Measurements from ENCODE around the gene CCNG1.

The CCNG1 gene

GRCh38 chr5:163399923-163400322, 37.5 kb upstream of the CCNG1 start:
- ATAC-seq, result no peak
- no peak for TF ChIP-seq OSR1 (CRISPR knock-in tag; IDR thresholded peaks at IDR 0.05)
- TF ChIP-seq TCF4 (CRISPR knock-in tag; IDR thresholded peaks at IDR 0.05; ENCODE audit: borderline replicate concordance), result no peak
- no peak for TF ChIP-seq CREB5 (CRISPR knock-in tag; IDR thresholded peaks at IDR 0.05; ENCODE audit: low read depth)
- no peak for TF ChIP-seq ARNTL (CRISPR knock-in tag; IDR thresholded peaks at IDR 0.05; ENCODE audit: borderline replicate concordance, low read depth)
- no peak for TF ChIP-seq GLIS3 (CRISPR knock-in tag; IDR thresholded peaks at IDR 0.05)
- TF ChIP-seq ZNF70 (CRISPR knock-in tag; IDR thresholded peaks at IDR 0.05), result no peak
- no peak for TF ChIP-seq PATZ1 (CRISPR knock-in tag; IDR thresholded peaks at IDR 0.05; ENCODE audit: borderline replicate concordance)
- TF ChIP-seq SNAI2 (CRISPR knock-in tag; IDR thresholded peaks at IDR 0.05), result no peak
- no peak for TF ChIP-seq ISL1 (CRISPR knock-in tag; IDR thresholded peaks at IDR 0.05)
- TF ChIP-seq PPARA (CRISPR knock-in tag; IDR thresholded peaks at IDR 0.05; ENCODE audit: borderline replicate concordance), result no peak

- TF ChIP-seq CSDC2 (CRISPR knock-in tag; IDR thresholded peaks at IDR 0.05) (no peak), CSRNP3 (CRISPR knock-in tag; IDR thresholded peaks at IDR 0.05) (no peak), CREB5 (CRISPR knock-in tag; IDR thresholded peaks at IDR 0.05; ENCODE audit: low read depth) (no peak), ESRRG (CRISPR knock-in tag; IDR thresholded peaks at IDR 0.05) (no peak), BACH2 (CRISPR knock-in tag; IDR thresholded peaks at IDR 0.05; ENCODE audit: borderline replicate concordance) (no peak)
- ATAC-seq, result no peak
These were observed 36.1 kb upstream of the CCNG1 start for GRCh38 chr5:163401271-163401670.

- ATAC-seq, result no peak
- TF ChIP-seq RARB (CRISPR knock-in tag; IDR thresholded peaks at IDR 0.05), result no peak
These were observed 35.4 kb upstream of the CCNG1 start for GRCh38 chr5:163402007-163402406.

GRCh38 chr5:163404364-163405173, 32.8 kb upstream of the CCNG1 start:
- TF ChIP-seq ARNTL (CRISPR knock-in tag; IDR thresholded peaks at IDR 0.05; ENCODE audit: borderline replicate concordance, low read depth), result no peak
- no peak for TF ChIP-seq RARB (CRISPR knock-in tag; IDR thresholded peaks at IDR 0.05)
- no peak for TF ChIP-seq GLIS3 (CRISPR knock-in tag; IDR thresholded peaks at IDR 0.05)
- TF ChIP-seq ZNF70 (CRISPR knock-in tag; IDR thresholded peaks at IDR 0.05), result no peak
- TF ChIP-seq SNAI2 (CRISPR knock-in tag; IDR thresholded peaks at IDR 0.05), result no peak
- TF ChIP-seq OSR1 (CRISPR knock-in tag; IDR thresholded peaks at IDR 0.05), result no peak
- TF ChIP-seq PATZ1 (CRISPR knock-in tag; IDR thresholded peaks at IDR 0.05; ENCODE audit: borderline replicate concordance), result no peak
- TF ChIP-seq CREB5 (CRISPR knock-in tag; IDR thresholded peaks at IDR 0.05; ENCODE audit: low read depth), result no peak
- TF ChIP-seq ESRRG (CRISPR knock-in tag; IDR thresholded peaks at IDR 0.05), result no peak
- TF ChIP-seq CSRNP3 (CRISPR knock-in tag; IDR thresholded peaks at IDR 0.05), result no peak
- TF ChIP-seq ZNF8 (CRISPR knock-in tag; IDR thresholded peaks at IDR 0.05), result no peak
- no peak for TF ChIP-seq TSHZ2 (CRISPR knock-in tag; IDR thresholded peaks at IDR 0.05)
- TF ChIP-seq ISL1 (CRISPR knock-in tag; IDR thresholded peaks at IDR 0.05), result no peak
- no peak for TF ChIP-seq BACH2 (CRISPR knock-in tag; IDR thresholded peaks at IDR 0.05; ENCODE audit: borderline replicate concordance)
- no peak for TF ChIP-seq ZC3H10 (CRISPR knock-in tag; IDR thresholded peaks at IDR 0.05)
- no peak for TF ChIP-seq ZFP3 (CRISPR knock-in tag; IDR thresholded peaks at IDR 0.05)
- no peak for TF ChIP-seq CSDC2 (CRISPR knock-in tag; IDR thresholded peaks at IDR 0.05)
- TF ChIP-seq TOX (CRISPR knock-in tag; IDR thresholded peaks at IDR 0.05; ENCODE audit: borderline replicate concordance), result no peak
- no peak for ATAC-seq
